HG03571 (cell line): ENCODE measurements around the gene ATP5IF1.

Source experiments
- ATAC-seq: cut with Tn5 transposase; IDR thresholded peaks from one replicate; pipeline ENCODE4 v1.9.1; 2021; ENCODE audit not compliant: unreplicated experiment

Gene ATP5IF1

GRCh38 chr1:28235755-28236655 is at the start of gene ATP5IF1:
Gene ATP5IF1 (plus strand): TSS chr1:28236124. CDS start chr1:28236184, 60 bp downstream.
- peak; percentile 88 for ATAC-seq

GRCh38 chr1:28190337-28190979 is 45.5 kb upstream of the ATP5IF1 start:
- ATAC-seq: no peak

GRCh38 chr1:28190996-28191645 is 44.8 kb upstream of the ATP5IF1 start:
- no peak for ATAC-seq

- ATAC-seq: no peak
These were observed 42.2 kb upstream of the ATP5IF1 start for GRCh38 chr1:28193701-28194161.

GRCh38 chr1:28194326-28195035 is 41.4 kb upstream of the ATP5IF1 start:
- no peak for ATAC-seq

GRCh38 chr1:28195780-28196179 is 40.1 kb upstream of the ATP5IF1 start:
- no peak for ATAC-seq

- no peak for ATAC-seq
These were observed 39.6 kb upstream of the ATP5IF1 start for GRCh38 chr1:28196330-28196729.

- no peak for ATAC-seq
These were observed 38.1 kb upstream of the ATP5IF1 start for GRCh38 chr1:28197682-28198415.

GRCh38 chr1:28199328-28200233 is 36.3 kb upstream of the ATP5IF1 start:
- ATAC-seq: peak; percentile 73

GRCh38 chr1:28200234-28200873 is 35.6 kb upstream of the ATP5IF1 start:
- no peak for ATAC-seq

- no peak for ATAC-seq
These were observed 30.7 kb upstream of the ATP5IF1 start for GRCh38 chr1:28205243-28205642.

- no peak for ATAC-seq
These were observed 27.0 kb upstream of the ATP5IF1 start for GRCh38 chr1:28208818-28209441.

GRCh38 chr1:28209700-28210099 is 26.2 kb upstream of the ATP5IF1 start:
- ATAC-seq: no peak

GRCh38 chr1:28213315-28213714 is 22.6 kb upstream of the ATP5IF1 start:
- no peak for ATAC-seq

GRCh38 chr1:28229089-28229488 is 6.8 kb upstream of the ATP5IF1 start:
- no peak for ATAC-seq

GRCh38 chr1:28229996-28230395 is 5.9 kb upstream of the ATP5IF1 start:
- no peak for ATAC-seq

- peak; percentile 42 for ATAC-seq
These were observed 3.2 kb upstream of the ATP5IF1 start, which contains the start of gene DNAJC8 for GRCh38 chr1:28232558-28233263. Gene DNAJC8 (minus strand): TSS chr1:28233029. CDS start chr1:28232998, 31 bp downstream.

GRCh38 chr1:28233264-28233606 is 2.7 kb upstream of the ATP5IF1 start:
- no peak for ATAC-seq
